A549 (cell line): ENCODE data around the gene FGF14.

Experiments
- JUNB ChIP-seq: fragments of >200 bp; sonication (Bioruptor Twin); formaldehyde crosslinking; IDR thresholded peaks from 2 replicates; pipeline ENCODE4 v1.6.1; 2016
- POLR2AphosphoS2 ChIP-seq: conservative IDR thresholded peaks from 2 replicates; pipeline ENCODE4 v1.6.1; 2012; ENCODE audit warnings: low read length, improper control_type of control experiment, inconsistent platforms
- TF ChIP-seq, protein P1 (sequence below): fragments of >200 bp; sonication (Bioruptor Twin); formaldehyde crosslinking; IDR thresholded peaks from 3 replicates; pipeline ENCODE4 v1.5.1; 2016

GRCh38 chr13:101714195-101714594 is 687.7 kb downstream of the FGF14 start:
- TF ChIP-seq JUNB (no peak), POLR2AphosphoS2 (no peak)
- TF ChIP-seq, protein P1, sequence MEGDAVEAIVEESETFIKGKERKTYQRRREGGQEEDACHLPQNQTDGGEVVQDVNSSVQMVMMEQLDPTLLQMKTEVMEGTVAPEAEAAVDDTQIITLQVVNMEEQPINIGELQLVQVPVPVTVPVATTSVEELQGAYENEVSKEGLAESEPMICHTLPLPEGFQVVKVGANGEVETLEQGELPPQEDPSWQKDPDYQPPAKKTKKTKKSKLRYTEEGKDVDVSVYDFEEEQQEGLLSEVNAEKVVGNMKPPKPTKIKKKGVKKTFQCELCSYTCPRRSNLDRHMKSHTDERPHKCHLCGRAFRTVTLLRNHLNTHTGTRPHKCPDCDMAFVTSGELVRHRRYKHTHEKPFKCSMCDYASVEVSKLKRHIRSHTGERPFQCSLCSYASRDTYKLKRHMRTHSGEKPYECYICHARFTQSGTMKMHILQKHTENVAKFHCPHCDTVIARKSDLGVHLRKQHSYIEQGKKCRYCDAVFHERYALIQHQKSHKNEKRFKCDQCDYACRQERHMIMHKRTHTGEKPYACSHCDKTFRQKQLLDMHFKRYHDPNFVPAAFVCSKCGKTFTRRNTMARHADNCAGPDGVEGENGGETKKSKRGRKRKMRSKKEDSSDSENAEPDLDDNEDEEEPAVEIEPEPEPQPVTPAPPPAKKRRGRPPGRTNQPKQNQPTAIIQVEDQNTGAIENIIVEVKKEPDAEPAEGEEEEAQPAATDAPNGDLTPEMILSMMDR = no peak
